Dendritic cell treated with granulocyte-macrophage colony-stimulating factor and Interleukin-4, amounts not matched to agents 40 ng/mL and 50 ng/mL, for 4 days (primary cell): ENCODE measurements around the gene LRP1-AS.

Source experiments
- H3K27ac Mint-ChIP-seq: one replicate; pipeline ENCODE4 v1.8.0; 2022; ENCODE audit warnings: mild to moderate bottlenecking, mixed read lengths
- H3K27me3 Mint-ChIP-seq: one replicate; pipeline ENCODE4 v1.8.0; 2022; ENCODE audit warnings: mild to moderate bottlenecking, mixed read lengths
- H3K36me3 Mint-ChIP-seq: one replicate; pipeline ENCODE4 v1.8.0; 2022; ENCODE audit warnings: low read depth, mixed read lengths
- H3K4me1 Mint-ChIP-seq: one replicate; pipeline ENCODE4 v1.8.0; 2022; ENCODE audit warnings: low read depth, mixed read lengths
- H3K4me3 Mint-ChIP-seq: one replicate; pipeline ENCODE4 v1.8.0; 2022; ENCODE audit warnings: mild to moderate bottlenecking, moderate library complexity, mixed read lengths
- H3K9me3 Mint-ChIP-seq: one replicate; pipeline ENCODE4 v1.8.0; 2022; ENCODE audit warnings: mixed read lengths
- intact Hi-C: fragments of 100-400 bp; cut with micrococcal nuclease; formaldehyde crosslinking; loops from one replicate; pipeline ENCODE4 v1.15.0; 2022

LRP1-AS gene

GRCh38 chr12:57134949-57135348 is 12.5 kb downstream of the LRP1-AS start:
- intact Hi-C loops, result no loop called here
- Mint-ChIP-seq H3K4me3 (no peak overlapping the region), H3K4me1 (peaks cover 96% of the 10 kb centered on the region), H3K9me3 (no peaks in the 10 kb centered on the region), H3K27ac (peak overlapping the region; percentile 39), H3K36me3 (peaks cover 81% of the 10 kb centered on the region), H3K27me3 (no peaks in the 10 kb centered on the region)

DNA sequence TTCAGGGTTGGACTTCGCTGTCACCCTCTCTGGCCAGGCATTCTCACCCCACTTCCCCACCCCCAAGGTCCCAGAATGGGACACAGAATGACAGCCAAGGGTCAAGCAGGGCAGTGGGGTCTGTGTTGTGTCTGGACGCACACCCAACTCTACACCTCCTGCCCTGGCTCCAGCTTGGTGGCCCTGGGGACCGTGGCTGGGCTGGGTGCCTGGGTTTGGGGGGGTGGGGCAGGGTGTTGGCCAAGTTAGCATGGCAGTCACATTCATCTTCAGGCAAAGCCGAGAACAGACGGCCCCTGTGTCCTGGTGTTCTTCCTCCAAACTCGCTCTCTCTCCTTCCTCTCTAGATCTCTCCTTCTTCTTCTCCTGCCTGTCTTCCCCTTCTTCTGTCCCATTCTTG is 13.5 kb downstream of the LRP1-AS start:
- Mint-ChIP-seq H3K36me3 (peaks cover 73% of the 10 kb centered on the region), H3K9me3 (no peaks in the 10 kb centered on the region), H3K4me3 (peak overlapping the region; percentile 33), H3K27ac (peak overlapping the region; percentile 65), H3K27me3 (no peaks in the 10 kb centered on the region), H3K4me1 (peaks cover 91% of the 10 kb centered on the region)
- intact Hi-C loops, result no loop called here

- peaks cover 72% of the 10 kb centered on the region for H3K36me3 Mint-ChIP-seq
- intact Hi-C loops, result no loop called here
- H3K4me1 Mint-ChIP-seq, result peaks cover 83% of the 10 kb centered on the region
- peak overlapping the region; percentile 65 for H3K27ac Mint-ChIP-seq
- no peaks in the 10 kb centered on the region for H3K27me3 Mint-ChIP-seq
- H3K4me3 Mint-ChIP-seq, result no peak overlapping the region
- no peaks in the 10 kb centered on the region for H3K9me3 Mint-ChIP-seq
These were observed 14.3 kb downstream of the LRP1-AS start for GRCh38 chr12:57133013-57133569.

GRCh38 chr12:57131896-57132744 is 15.3 kb downstream of the LRP1-AS start:
- no peaks in the 10 kb centered on the region for H3K9me3 Mint-ChIP-seq
- H3K27me3 Mint-ChIP-seq, result no peaks in the 10 kb centered on the region
- intact Hi-C loops, result no loop called here
- peaks cover 64% of the 10 kb centered on the region for H3K36me3 Mint-ChIP-seq
- peak overlapping the region; percentile 65 for H3K27ac Mint-ChIP-seq
- peak overlapping the region; percentile 24 for H3K4me3 Mint-ChIP-seq
- peaks cover 75% of the 10 kb centered on the region for H3K4me1 Mint-ChIP-seq

- Mint-ChIP-seq H3K4me1 (peaks cover 72% of the 10 kb centered on the region), H3K4me3 (peak overlapping the region; percentile 84), H3K27me3 (no peaks in the 10 kb centered on the region), H3K27ac (peak overlapping the region; percentile 65), H3K9me3 (no peaks in the 10 kb centered on the region), H3K36me3 (peaks cover 59% of the 10 kb centered on the region)
- intact Hi-C loops, result no loop called here
These were observed 16.5 kb downstream of the LRP1-AS start for GRCh38 chr12:57130941-57131340.

DNA sequence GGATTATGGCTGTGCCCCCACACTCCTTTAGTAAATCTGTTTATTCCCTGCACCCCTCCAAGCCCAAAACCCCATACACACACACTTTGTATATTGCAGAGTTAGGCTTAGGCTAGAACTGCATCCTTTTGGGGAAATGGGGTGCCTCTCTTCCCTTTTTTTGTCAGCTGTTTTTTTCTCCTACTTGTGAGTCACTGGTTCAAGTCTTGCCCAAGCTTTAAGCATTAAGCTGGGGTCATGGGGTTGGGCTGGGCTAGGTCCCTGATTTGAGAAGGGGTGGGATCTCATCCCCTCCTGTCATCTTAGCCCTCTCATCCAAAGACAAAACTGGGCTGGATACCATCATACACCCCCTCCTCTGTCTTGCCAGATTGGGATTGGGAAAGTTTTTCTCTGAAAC is 17.5 kb downstream of the LRP1-AS start:
- Mint-ChIP-seq H3K27me3 (peaks cover 5% of the 10 kb centered on the region), H3K27ac (peak overlapping the region; percentile 65), H3K4me3 (peak overlapping the region; percentile 84), H3K9me3 (no peaks in the 10 kb centered on the region), H3K4me1 (peaks cover 64% of the 10 kb centered on the region), H3K36me3 (peaks cover 49% of the 10 kb centered on the region)
- intact Hi-C loops, result no loop called here

DNA sequence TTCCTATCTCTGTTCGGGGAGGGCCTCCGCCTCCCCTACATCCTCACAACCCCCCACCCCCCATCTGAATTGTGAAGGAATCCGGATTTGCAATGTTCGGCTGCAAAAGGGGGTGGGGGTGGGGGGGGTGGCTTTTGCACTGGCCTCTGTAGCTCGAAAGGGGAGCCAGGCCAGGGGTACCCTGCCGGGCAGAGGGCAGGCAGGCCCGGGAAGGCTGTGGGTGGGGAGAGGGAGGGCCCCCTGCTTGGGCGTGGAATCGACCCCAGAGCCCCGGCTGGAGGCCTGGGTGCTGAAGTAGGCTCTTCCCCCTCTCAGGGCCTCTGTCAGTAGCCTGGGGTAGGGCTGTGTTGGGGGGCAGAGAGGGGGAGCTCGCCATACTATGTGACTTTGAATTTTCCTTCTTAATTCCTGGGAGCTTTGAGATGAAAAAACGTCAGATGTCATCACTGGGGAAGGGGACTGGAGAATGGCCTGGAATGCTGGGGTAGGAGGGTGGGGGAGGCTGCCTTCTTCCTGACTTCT is 18.0 kb downstream of the LRP1-AS start:
- Mint-ChIP-seq H3K9me3 (no peaks in the 10 kb centered on the region), H3K4me1 (peaks cover 59% of the 10 kb centered on the region), H3K27me3 (peaks cover 7% of the 10 kb centered on the region), H3K36me3 (peaks cover 44% of the 10 kb centered on the region), H3K27ac (peak overlapping the region; percentile 65), H3K4me3 (peak overlapping the region; percentile 84)
- intact Hi-C loops, result no loop called here

GRCh38 chr12:57128519-57129247 is 18.7 kb downstream of the LRP1-AS start:
- Mint-ChIP-seq H3K27ac (peak overlapping the region; percentile 65), H3K4me3 (peak overlapping the region; percentile 84), H3K9me3 (peaks cover 5% of the 10 kb centered on the region), H3K36me3 (peaks cover 37% of the 10 kb centered on the region), H3K27me3 (peaks cover 7% of the 10 kb centered on the region), H3K4me1 (peaks cover 52% of the 10 kb centered on the region)
- intact Hi-C loops, result no loop called here

- Mint-ChIP-seq H3K9me3 (peaks cover 9% of the 10 kb centered on the region), H3K27ac (peak within 1 kb of the TSS; percentile 65), H3K4me1 (peaks cover 45% of the 10 kb centered on the region), H3K36me3 (peaks cover 29% of the 10 kb centered on the region), H3K27me3 (peaks cover 7% of the 10 kb centered on the region), H3K4me3 (peak within 1 kb of the TSS; percentile 84)
- intact Hi-C loops, result loop anchor here (1.0 kb wide), 1 partner anchor 9 kb away; no protein-coding TSS in a partner anchor
These were observed 19.5 kb downstream of the LRP1-AS start, which contains the start of gene LRP1 for GRCh38 chr12:57127726-57128518. TSS of gene LRP1 (plus strand) at chr12:57128483. CDS start at chr12:57128965, 482 bp downstream.

GRCh38 chr12:57127101-57127725 is 20.2 kb downstream of the LRP1-AS start:
- Mint-ChIP-seq H3K4me3 (peak overlapping the region; percentile 84), H3K27ac (peak overlapping the region; percentile 65)
- intact Hi-C loops, result loop anchor here (1.0 kb wide), 1 partner anchor 8 kb away; no protein-coding TSS in a partner anchor

GRCh38 chr12:57126561-57126960 is 20.9 kb downstream of the LRP1-AS start:
- Mint-ChIP-seq H3K4me1 (peaks cover 31% of the 10 kb centered on the region), H3K4me3 (no peak overlapping the region), H3K27ac (peak overlapping the region; percentile 65), H3K36me3 (peaks cover 16% of the 10 kb centered on the region), H3K27me3 (peaks cover 7% of the 10 kb centered on the region), H3K9me3 (peaks cover 9% of the 10 kb centered on the region)
- intact Hi-C loops, result no loop called here

More at GRCh38 chr12:57127101-57127725, 20.2 kb downstream of the LRP1-AS start:
- Mint-ChIP-seq H3K9me3 (peaks cover 9% of the 10 kb centered on the region), H3K36me3 (peaks cover 22% of the 10 kb centered on the region), H3K27me3 (peaks cover 7% of the 10 kb centered on the region), H3K4me1 (peaks cover 37% of the 10 kb centered on the region)

DNA sequence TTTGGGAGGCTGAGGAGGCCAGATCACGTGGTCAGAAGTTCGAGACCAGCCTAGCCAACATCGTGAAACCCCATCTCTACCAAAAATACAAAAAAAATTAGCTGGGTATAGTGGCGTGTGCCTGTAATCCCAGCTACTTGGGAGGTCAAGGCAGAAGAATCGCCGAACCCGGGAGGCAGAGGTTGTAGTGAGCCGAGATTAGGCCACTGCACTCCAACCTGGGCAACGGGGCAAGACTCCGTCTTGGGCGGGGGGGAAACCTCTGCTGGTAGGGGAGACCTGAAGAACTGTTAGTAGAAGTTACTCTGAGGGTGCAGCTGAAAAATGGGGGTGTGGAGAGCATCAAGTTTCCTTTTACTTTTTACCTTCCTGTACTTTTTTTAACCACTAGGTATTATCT is 21.4 kb downstream of the LRP1-AS start:
- Mint-ChIP-seq H3K36me3 (peaks cover 11% of the 10 kb centered on the region), H3K4me1 (peaks cover 26% of the 10 kb centered on the region), H3K27ac (no peak overlapping the region), H3K4me3 (no peak overlapping the region), H3K9me3 (peaks cover 9% of the 10 kb centered on the region), H3K27me3 (peaks cover 7% of the 10 kb centered on the region)
- intact Hi-C loops, result no loop called here
